ENCODE data around the gene NEMP2. TPM values are rescaled to one million over a fixed set of nuclear protein-coding genes. Genes with fewer than 3 reads are reported as not detected.

NEMP2 gene
- total and polyA plus RNA-seq, 3 experiments from 2014 or later = 10.5 to 17.5 (median 16.9) TPM

DNA sequence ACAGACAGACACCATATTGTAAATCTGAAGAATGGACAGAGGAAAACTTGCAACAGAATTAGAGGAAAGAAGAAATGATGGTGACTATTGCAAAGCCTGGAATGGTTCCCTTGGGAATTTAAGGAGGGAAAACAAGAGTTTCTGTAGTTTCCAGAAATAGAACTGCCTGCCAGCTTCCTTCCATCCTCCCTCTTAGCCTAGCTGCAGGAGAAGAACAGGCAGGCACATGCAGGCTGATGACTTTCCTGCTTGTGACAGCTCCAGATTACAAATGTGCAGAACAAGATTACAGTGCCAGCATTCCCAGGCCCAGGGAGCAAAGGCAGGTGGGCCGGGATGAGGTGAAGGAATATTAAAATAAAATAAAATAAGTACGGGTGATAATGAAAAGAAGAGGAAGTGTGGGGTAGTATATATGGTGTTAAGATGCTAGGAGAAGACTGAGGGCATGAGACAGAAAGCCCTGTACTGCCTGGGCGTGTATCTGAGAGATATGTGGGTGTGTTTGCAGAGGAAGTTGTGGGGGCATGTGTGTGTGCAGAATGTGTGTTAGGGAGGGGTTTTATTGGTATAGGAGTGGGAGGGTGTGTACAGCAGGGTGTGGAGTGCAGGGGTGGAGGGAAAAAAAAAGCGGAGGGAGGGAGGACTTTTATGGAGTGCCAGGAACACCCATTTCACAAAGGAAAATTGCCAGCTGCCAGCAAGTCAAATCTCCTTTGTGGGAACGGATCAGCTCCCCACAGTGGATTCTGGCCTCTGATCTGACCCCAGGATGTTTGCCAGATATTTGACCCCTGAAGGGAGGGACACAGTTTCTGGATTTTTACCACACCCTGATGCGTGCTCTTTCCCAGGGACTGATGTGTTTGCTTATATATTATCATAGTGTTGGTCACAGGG is 43.9 kb upstream of the NEMP2 start:
- POLR2A ChIA-PET = no interaction called here

DNA sequence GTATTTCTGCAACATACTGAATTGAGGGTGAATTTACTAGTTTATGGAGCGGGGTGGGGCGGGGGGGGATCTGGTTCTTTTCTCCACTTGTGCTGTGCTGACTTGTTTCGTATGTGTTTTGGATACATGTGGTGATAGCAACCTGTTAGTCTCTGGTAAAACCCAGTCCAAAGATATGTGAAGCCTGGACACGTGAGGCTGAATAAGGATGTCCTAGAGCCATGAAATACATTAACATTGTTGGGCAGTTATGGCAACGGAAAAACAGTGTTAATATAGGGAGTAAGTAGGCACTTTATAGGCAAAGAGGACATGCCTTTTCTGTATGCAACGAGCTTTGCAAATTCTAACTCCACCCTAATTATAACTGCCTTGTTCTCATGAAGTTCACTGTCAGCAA is 42.1 kb upstream of the NEMP2 start:
- peak overlapping the region in 5 of 8 donors; percentile 21 to 74 (median 61) for H3K27ac Mint-ChIP-seq
- POLR2A ChIA-PET = no interaction called here
- no peaks in the 10 kb centered on the region for H3K36me3 ChIP-seq (ENCODE audit: insufficient read depth, low read length)

More for the DNA sequence above, 43.9 kb upstream of the NEMP2 start:
- Histone ChIP-seq H3K27ac (ENCODE audit: low read depth, low read length) (no peak overlapping the region), H3K9me3 (ENCODE audit: low read length) (no peaks in the 10 kb centered on the region), H3K36me3 (ENCODE audit: insufficient read depth, low read length) (no peaks in the 10 kb centered on the region), H3K4me3 (ENCODE audit: low read length) (no peak overlapping the region), H3K27me3 (ENCODE audit: insufficient read depth, low read length, poor library complexity, severe bottlenecking) (no peaks in the 10 kb centered on the region), H3K4me1 (ENCODE audit: insufficient read depth, low read length) (peaks cover 29% of the 10 kb centered on the region)
- CTCF ChIA-PET = no interaction called here
- Mint-ChIP-seq H3K4me1 (peaks cover 29 to 42% (median 36%) of the 10 kb centered on the region in 3 donors), H3K9me3 (no peaks in the 10 kb centered on the region), H3K36me3 (peaks cover 0 to 3% (median 0%) of the 10 kb centered on the region in 3 donors), H3K27ac (peak overlapping the region in 7 of 8 donors; percentile 11 to 87 (median 35)), H3K27me3 (no peaks in the 10 kb centered on the region), H3K4me3 (peak overlapping the region in 6 of 7 donors; percentile 4 to 65 (median 22))
- DNase-seq = peak in 1 of 5 donors; percentile 22

DNA sequence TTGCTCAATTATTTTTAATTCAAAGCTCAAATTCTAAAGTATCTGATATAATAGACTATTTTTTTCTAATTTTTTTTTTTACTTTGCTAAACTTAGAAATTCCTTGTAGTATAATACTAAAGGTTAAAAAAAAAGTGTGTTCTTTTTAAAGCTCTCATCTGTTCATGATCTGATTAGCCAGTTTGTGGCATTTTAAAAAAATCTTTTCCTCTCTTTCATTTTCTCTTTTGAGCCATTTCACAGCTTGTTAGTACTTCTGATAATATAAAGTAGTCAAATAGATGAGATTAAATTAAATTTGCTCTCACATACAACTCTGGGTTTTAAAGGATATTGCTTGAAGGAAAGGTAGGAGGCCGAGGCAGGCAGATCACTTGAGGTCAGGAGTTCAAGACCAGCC is 40.7 kb upstream of the NEMP2 start:
- Histone ChIP-seq H3K27me3 (ENCODE audit: insufficient read depth, low read length, poor library complexity, severe bottlenecking) (no peaks in the 10 kb centered on the region), H3K36me3 (ENCODE audit: insufficient read depth, low read length) (no peaks in the 10 kb centered on the region), H3K9me3 (ENCODE audit: low read length) (no peaks in the 10 kb centered on the region), H3K4me1 (ENCODE audit: insufficient read depth, low read length) (peaks cover 29% of the 10 kb centered on the region), H3K27ac (ENCODE audit: low read depth, low read length) (no peak overlapping the region), H3K4me3 (ENCODE audit: low read length) (no peak overlapping the region)
- H3K4me3 Mint-ChIP-seq = peak overlapping the region in 6 of 7 donors; percentile 8 to 59 (median 48)
- H3K27me3 Mint-ChIP-seq = no peaks in the 10 kb centered on the region
- ChIA-PET POLR2A (no interaction called here), CTCF (interaction anchor here (1.8 kb wide), 1 partner anchor 105 kb away, joined by 6 read pairs; no protein-coding TSS in a partner anchor)
- H3K4me1 Mint-ChIP-seq = peaks cover 29 to 42% (median 36%) of the 10 kb centered on the region in 3 donors
- peak overlapping the region; percentile 7 to 86 (median 79) for H3K27ac Mint-ChIP-seq
- H3K36me3 Mint-ChIP-seq = no peaks in the 10 kb centered on the region
- DNase-seq = peak in 1 of 5 donors; percentile 16
- H3K9me3 Mint-ChIP-seq = no peaks in the 10 kb centered on the region

More for the DNA sequence above, 42.1 kb upstream of the NEMP2 start:
- no peak for DNase-seq
- Mint-ChIP-seq H3K9me3 (no peaks in the 10 kb centered on the region), H3K4me1 (peaks cover 29 to 42% (median 36%) of the 10 kb centered on the region in 3 donors), H3K36me3 (no peaks in the 10 kb centered on the region), H3K4me3 (no peak overlapping the region), H3K27me3 (no peaks in the 10 kb centered on the region)
- H3K27me3 ChIP-seq (ENCODE audit: insufficient read depth, low read length, poor library complexity, severe bottlenecking) = no peaks in the 10 kb centered on the region
- no peaks in the 10 kb centered on the region for H3K9me3 ChIP-seq (ENCODE audit: low read length)
- no peak overlapping the region for H3K4me3 ChIP-seq (ENCODE audit: low read length)
- peaks cover 29% of the 10 kb centered on the region for H3K4me1 ChIP-seq (ENCODE audit: insufficient read depth, low read length)
- H3K27ac ChIP-seq (ENCODE audit: low read depth, low read length) = no peak overlapping the region
- CTCF ChIA-PET = interaction anchor here (1.8 kb wide), 1 partner anchor 103 kb away, joined by 6 read pairs; no protein-coding TSS in a partner anchor

DNA sequence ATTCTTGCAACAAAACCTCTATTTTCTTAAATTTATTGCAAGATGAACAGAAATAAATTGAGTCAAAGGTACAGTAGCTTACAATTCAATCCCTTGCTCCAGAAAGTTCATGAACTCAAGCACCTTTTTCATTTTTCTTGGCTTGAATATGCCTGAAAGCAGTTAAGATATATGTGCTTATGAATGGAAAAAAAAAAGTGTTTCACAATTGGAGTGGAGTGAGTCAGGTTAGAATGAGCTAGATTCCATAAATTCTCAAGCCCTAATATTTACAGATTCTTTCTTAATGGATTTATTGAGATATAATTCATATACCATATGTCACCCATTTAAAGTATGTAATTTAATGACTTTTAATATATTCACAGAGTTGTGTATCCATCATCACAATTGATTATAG is 39.6 kb upstream of the NEMP2 start:
- POLR2A ChIA-PET = interaction anchor here (1.2 kb wide), 1 partner anchor 40 kb away, joined by 3 read pairs; the partner anchor contains the start of gene NEMP2
- Histone ChIP-seq H3K36me3 (ENCODE audit: insufficient read depth, low read length) (no peaks in the 10 kb centered on the region), H3K4me3 (ENCODE audit: low read length) (no peak overlapping the region), H3K4me1 (ENCODE audit: insufficient read depth, low read length) (peaks cover 24% of the 10 kb centered on the region), H3K27me3 (ENCODE audit: insufficient read depth, low read length, poor library complexity, severe bottlenecking) (no peaks in the 10 kb centered on the region), H3K9me3 (ENCODE audit: low read length) (no peaks in the 10 kb centered on the region), H3K27ac (ENCODE audit: low read depth, low read length) (no peak overlapping the region)
- CTCF ChIA-PET = no interaction called here
- Mint-ChIP-seq H3K9me3 (no peaks in the 10 kb centered on the region), H3K4me3 (no peak overlapping the region), H3K27me3 (no peaks in the 10 kb centered on the region), H3K36me3 (no peaks in the 10 kb centered on the region), H3K27ac (peak overlapping the region in 4 of 8 donors; percentile 11 to 55 (median 44)), H3K4me1 (peaks cover 29 to 41% (median 35%) of the 10 kb centered on the region in 3 donors)
- no peak for DNase-seq

DNA sequence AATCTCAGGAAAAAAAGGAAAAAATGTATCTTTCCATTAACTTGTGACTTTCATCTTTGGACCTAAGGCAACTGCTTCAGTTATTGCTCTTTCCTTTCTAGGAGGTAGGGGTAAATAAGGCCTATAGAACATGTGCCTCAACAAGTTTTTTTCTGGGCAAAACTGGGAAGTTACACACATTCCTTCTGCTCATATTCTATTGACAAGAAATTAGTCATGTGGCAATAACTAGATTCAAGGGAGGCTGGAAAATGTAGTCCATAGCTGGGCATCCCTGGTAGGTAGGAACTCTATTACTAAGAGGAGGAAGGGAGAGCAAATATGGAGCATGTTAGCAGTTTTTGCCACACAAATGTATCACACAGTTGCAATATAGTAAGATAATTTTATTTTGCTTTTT is 37.7 kb upstream of the NEMP2 start:
- ChIA-PET POLR2A (no interaction called here), CTCF (interaction anchor here (1.0 kb wide), 1 partner anchor 26 kb away, joined by 3 read pairs; no protein-coding TSS in a partner anchor)
- Histone ChIP-seq H3K36me3 (ENCODE audit: insufficient read depth, low read length) (no peaks in the 10 kb centered on the region), H3K4me1 (ENCODE audit: insufficient read depth, low read length) (peaks cover 7% of the 10 kb centered on the region), H3K27me3 (ENCODE audit: insufficient read depth, low read length, poor library complexity, severe bottlenecking) (no peaks in the 10 kb centered on the region), H3K4me3 (ENCODE audit: low read length) (no peak overlapping the region), H3K27ac (ENCODE audit: low read depth, low read length) (no peak overlapping the region), H3K9me3 (ENCODE audit: low read length) (no peaks in the 10 kb centered on the region)
- DNase-seq = no peak
- H3K4me3 Mint-ChIP-seq = no peak overlapping the region
- H3K4me1 Mint-ChIP-seq = peaks cover 15 to 24% (median 19%) of the 10 kb centered on the region in 3 donors
- H3K27me3 Mint-ChIP-seq = no peaks in the 10 kb centered on the region
- H3K9me3 Mint-ChIP-seq = peaks cover 2 to 9% (median 8%) of the 10 kb centered on the region in 5 donors
- H3K36me3 Mint-ChIP-seq = peaks cover 0 to 8% (median under 1%) of the 10 kb centered on the region in 3 donors
- H3K27ac Mint-ChIP-seq = peak overlapping the region in 2 of 8 donors; percentile 1 to 29

DNA sequence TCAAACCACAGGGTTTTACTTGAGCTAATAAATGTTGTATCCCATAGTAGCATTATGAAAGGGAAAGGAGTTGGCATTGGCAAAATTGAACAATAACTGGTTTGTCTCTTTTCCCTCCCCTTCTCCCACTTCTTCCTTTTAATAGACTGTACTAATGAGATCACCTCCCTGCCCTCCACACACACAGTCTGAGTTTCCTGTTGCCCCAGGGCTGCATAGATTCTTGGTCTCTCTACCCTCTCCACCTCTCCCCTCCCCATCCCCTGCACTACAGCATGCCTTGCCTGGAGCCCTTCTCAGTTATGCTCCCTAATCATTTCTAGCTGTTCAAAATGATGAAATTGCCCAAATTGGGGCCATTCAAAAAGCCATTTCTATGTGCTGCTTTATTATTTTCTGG is 37.2 kb upstream of the NEMP2 start:
- Histone ChIP-seq H3K4me3 (ENCODE audit: low read length) (no peak overlapping the region), H3K36me3 (ENCODE audit: insufficient read depth, low read length) (no peaks in the 10 kb centered on the region), H3K4me1 (ENCODE audit: insufficient read depth, low read length) (peaks cover 7% of the 10 kb centered on the region), H3K27ac (ENCODE audit: low read depth, low read length) (no peak overlapping the region), H3K27me3 (ENCODE audit: insufficient read depth, low read length, poor library complexity, severe bottlenecking) (no peaks in the 10 kb centered on the region), H3K9me3 (ENCODE audit: low read length) (no peaks in the 10 kb centered on the region)
- H3K9me3 Mint-ChIP-seq = peaks cover 8 to 15% (median 13%) of the 10 kb centered on the region in 5 donors
- peaks cover 15 to 20% (median 16%) of the 10 kb centered on the region in 3 donors for H3K4me1 Mint-ChIP-seq
- no peaks in the 10 kb centered on the region for H3K27me3 Mint-ChIP-seq
- no peak overlapping the region for H3K27ac Mint-ChIP-seq
- peaks cover 1 to 14% (median 2%) of the 10 kb centered on the region in 3 donors for H3K36me3 Mint-ChIP-seq
- ChIA-PET CTCF (interaction anchor here (1.0 to 1.7 kb wide), 2 partner anchors 10 to 25 kb away, joined by 3 to 4 read pairs; no protein-coding TSS in a partner anchor), POLR2A (interaction anchor here (1.0 kb wide), 1 partner anchor 10 kb away, joined by 3 read pairs; no protein-coding TSS in a partner anchor)
- DNase-seq = no peak
- no peak overlapping the region for H3K4me3 Mint-ChIP-seq

DNA sequence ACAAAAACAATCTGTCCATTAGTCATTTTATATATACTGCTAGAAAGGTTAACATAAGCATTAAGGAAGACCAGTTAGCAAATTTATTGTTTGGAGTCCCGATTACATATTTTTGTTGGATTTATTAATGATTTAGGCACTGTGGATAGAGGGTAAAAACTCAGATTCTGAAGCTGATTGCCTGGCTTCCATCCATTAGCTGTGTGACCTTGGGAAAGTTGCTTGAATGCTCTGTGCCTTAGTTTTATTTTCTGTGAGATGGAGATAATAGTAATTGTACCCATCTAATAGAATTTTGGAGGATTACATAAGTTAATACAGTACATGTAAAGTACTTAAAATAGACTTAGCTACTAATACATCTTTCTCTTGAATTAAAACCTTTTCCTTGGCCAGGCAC is 36.3 kb upstream of the NEMP2 start:
- peaks cover 1 to 15% (median 2%) of the 10 kb centered on the region in 3 donors for H3K36me3 Mint-ChIP-seq
- H3K36me3 ChIP-seq (ENCODE audit: insufficient read depth, low read length) = no peaks in the 10 kb centered on the region
- ChIA-PET POLR2A (interaction anchor here (1.0 kb wide), 1 partner anchor 9 kb away, joined by 3 read pairs; no protein-coding TSS in a partner anchor), CTCF (interaction anchor here (1.7 kb wide), 1 partner anchor 10 kb away, joined by 4 read pairs; no protein-coding TSS in a partner anchor)
- no peak overlapping the region for H3K4me3 Mint-ChIP-seq
- no peaks in the 10 kb centered on the region for H3K9me3 ChIP-seq (ENCODE audit: low read length)
- no peaks in the 10 kb centered on the region for H3K27me3 Mint-ChIP-seq
- peaks cover 12 to 15% (median 14%) of the 10 kb centered on the region in 5 donors for H3K9me3 Mint-ChIP-seq
- no peak for DNase-seq
- H3K4me1 ChIP-seq (ENCODE audit: insufficient read depth, low read length) = peaks cover 5% of the 10 kb centered on the region
- no peak overlapping the region for H3K27ac Mint-ChIP-seq
- no peak overlapping the region for H3K27ac ChIP-seq (ENCODE audit: low read depth, low read length)
- no peak overlapping the region for H3K4me3 ChIP-seq (ENCODE audit: low read length)
- H3K4me1 Mint-ChIP-seq = peaks cover 8 to 14% (median 9%) of the 10 kb centered on the region in 3 donors
- no peaks in the 10 kb centered on the region for H3K27me3 ChIP-seq (ENCODE audit: insufficient read depth, low read length, poor library complexity, severe bottlenecking)
